MG63 (cell line): Measurements from ENCODE around the gene PRR18. TPM values are rescaled to one million over a fixed set of nuclear protein-coding genes. Genes with fewer than 3 reads are reported as not detected.

Source experiments
- DNase-seq: peaks from one replicate; pipeline ENCODE4 v3.0.0-alpha.2; 2020
- H3K27me3 ChIP-seq: fragments of 250-450 bp; sonication (Bioruptor Pico); 2 replicates; pipeline ENCODE4 v1.5.1; 2020; ENCODE audit warnings: mild to moderate bottlenecking, moderate library complexity
- H3K36me3 ChIP-seq: fragments of 250-450 bp; sonication (Bioruptor Pico); 2 replicates; pipeline ENCODE4 v1.5.1; 2020; ENCODE audit warnings: mild to moderate bottlenecking, moderate library complexity
- H3K4me3 ChIP-seq: fragments of 250-450 bp; sonication (Bioruptor Pico); 2 replicates; pipeline ENCODE4 v1.5.1; 2020; ENCODE audit warnings: mild to moderate bottlenecking, moderate library complexity
- H3K9me3 ChIP-seq: fragments of 250-450 bp; sonication (Bioruptor Pico); 2 replicates; pipeline ENCODE4 v1.5.1; 2020; ENCODE audit warnings: mild to moderate bottlenecking, moderate library complexity
- total RNA-seq: library from RNA; depleted of rRNA; stranded (reverse); fragments of >200 nt; shearing (Covaris generic); gene quantifications from 2 replicates; pipeline ENCODE4 v1.2.3, GENCODE V29; 2014; ENCODE audit warnings: low replicate concordance; rRNA removed

PRR18 gene
- total RNA-seq, 1 experiment from 2014 or later, result 1.3 TPM

GRCh38 chr6:166270706-166271375, 37.4 kb downstream of the PRR18 start:
- Histone ChIP-seq H3K9me3 (no peaks in the 10 kb centered on the region), H3K4me3 (no peak overlapping the region), H3K27me3 (no peaks in the 10 kb centered on the region), H3K36me3 (no peaks in the 10 kb centered on the region)
- DNase-seq, result no peak

GRCh38 chr6:166269301-166270039, 38.7 kb downstream of the PRR18 start:
- no peaks in the 10 kb centered on the region for H3K27me3 ChIP-seq

GRCh38 chr6:166268431-166268830, 39.8 kb downstream of the PRR18 start:
- H3K36me3 ChIP-seq, result no peaks in the 10 kb centered on the region
- no peaks in the 10 kb centered on the region for H3K9me3 ChIP-seq
- no peak for DNase-seq
- no peak overlapping the region for H3K4me3 ChIP-seq
- H3K27me3 ChIP-seq, result no peaks in the 10 kb centered on the region

More at GRCh38 chr6:166269301-166270039, 38.7 kb downstream of the PRR18 start:
- no peaks in the 10 kb centered on the region for H3K9me3 ChIP-seq
- no peak for DNase-seq
- H3K36me3 ChIP-seq, result no peaks in the 10 kb centered on the region
- H3K4me3 ChIP-seq, result no peak overlapping the region

DNA sequence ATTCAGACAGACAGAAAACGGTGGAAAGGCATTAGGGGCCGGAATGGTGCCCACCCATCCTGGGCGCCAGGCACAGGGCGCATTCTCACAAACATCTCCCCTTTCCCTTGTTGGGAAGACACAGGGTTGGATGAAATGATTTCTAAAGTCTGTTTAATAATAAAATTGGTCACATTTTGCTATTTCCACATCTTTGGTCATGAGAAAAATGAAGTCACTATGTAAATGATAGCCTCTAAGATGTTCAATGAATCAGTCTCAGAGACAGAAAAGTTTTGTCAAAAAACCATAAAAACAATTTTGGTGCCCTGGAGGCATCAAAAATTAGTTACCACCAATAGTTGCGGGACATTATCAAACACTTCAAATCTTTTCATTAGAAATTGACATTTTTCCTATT, 40.7 kb downstream of the PRR18 start:
- DNase-seq, result no peak
- H3K4me3 ChIP-seq, result no peak overlapping the region
- no peaks in the 10 kb centered on the region for H3K27me3 ChIP-seq
- no peaks in the 10 kb centered on the region for H3K9me3 ChIP-seq
- H3K36me3 ChIP-seq, result no peaks in the 10 kb centered on the region

DNA sequence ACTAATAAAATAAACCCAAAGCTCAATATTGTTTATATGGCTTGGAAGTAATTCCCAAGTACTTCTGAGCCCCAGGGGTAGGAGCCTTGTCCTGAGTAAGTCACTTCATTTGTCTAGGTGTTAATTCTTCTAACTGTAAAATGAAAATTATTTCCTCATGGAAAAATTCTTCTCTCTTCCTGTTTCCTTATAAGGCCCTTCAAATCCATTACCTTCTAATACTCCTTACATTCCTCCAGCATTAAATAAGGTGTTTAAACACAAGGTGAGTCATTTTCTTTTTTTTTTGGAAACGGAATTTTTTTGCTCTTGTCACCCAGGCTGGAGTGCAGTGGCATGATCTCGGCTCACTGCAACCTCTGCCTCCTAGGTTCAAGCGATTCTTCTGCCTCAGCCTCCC, 41.9 kb downstream of the PRR18 start:
- Histone ChIP-seq H3K27me3 (no peaks in the 10 kb centered on the region), H3K36me3 (no peaks in the 10 kb centered on the region), H3K4me3 (no peak overlapping the region), H3K9me3 (no peaks in the 10 kb centered on the region)
- DNase-seq, result no peak

DNA sequence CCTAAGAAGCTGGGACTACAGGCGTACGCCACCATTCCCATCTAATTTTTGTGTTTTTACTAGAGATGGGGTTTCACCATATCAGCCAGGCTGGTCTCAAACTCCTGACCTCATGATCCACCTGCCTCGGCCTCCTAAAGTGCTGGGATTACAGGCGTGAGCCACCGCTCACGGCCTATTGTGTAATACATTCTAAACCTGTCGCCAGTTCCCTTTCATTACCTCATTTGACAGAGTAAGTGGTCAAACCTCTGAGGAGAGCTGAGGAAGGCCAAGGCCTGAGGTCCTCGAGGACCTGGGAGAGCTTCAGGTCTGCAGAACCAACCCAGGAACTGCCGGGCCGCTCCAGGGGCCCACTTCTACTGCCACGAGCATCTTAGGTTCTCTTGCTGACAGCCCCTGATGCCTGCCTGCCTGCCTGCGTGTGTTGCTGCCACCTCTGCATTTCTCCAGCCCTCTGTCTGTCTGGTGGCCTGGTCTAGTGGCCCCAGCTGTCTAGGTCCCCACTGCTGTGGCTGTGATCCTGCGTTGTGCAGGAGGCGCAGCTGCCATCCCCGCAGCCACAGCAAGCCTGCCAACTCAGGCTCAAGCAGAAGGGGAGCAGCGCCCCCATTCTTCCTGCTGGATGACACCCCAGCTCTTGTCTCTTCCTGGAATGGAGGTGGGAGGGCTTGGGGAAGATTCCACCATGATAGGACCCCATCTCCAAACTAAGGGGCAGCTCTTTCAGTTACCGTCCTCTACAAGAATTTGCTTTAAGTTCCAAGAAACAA, 45.3 kb downstream of the PRR18 start:
- Histone ChIP-seq H3K36me3 (no peaks in the 10 kb centered on the region), H3K9me3 (no peaks in the 10 kb centered on the region), H3K27me3 (no peaks in the 10 kb centered on the region), H3K4me3 (no peak overlapping the region)
- DNase-seq, result no peak

DNA sequence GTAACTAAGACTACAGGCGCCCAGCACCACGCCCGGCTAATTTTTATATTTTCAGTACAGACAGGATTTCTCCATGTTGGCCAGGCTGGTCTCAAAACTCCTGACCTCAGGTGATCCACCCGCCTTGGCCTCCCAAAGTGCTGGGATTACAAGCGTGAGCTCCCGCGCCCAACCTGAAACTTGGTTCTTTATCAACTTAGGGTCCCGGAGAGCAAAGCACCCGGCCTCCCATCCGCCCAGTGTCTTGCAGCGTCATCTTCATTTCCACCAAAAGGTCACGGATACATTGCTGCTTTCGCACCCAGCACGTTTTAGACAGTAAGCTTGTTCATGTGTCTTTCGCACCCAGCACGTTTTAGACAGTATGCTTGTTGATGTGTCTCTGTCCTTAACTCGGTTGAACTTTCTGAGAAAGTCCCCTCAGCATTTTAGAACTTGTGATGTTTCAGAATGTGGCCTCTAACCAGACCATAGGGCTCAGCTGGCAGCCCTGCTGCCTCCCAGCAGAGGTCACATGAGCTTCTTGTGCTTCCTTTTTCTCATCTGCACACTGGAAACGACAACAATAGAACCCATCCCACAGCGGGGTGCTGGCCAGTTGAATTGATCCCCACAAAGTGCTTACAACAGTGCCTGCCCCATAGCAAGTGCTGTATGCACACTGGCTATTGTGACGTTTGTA, 48.8 kb downstream of the PRR18 start:
- Histone ChIP-seq H3K36me3 (no peaks in the 10 kb centered on the region), H3K9me3 (no peaks in the 10 kb centered on the region), H3K4me3 (no peak overlapping the region), H3K27me3 (no peaks in the 10 kb centered on the region)
- DNase-seq, result no peak

GRCh38 chr6:166258854-166259276, 49.3 kb downstream of the PRR18 start:
- DNase-seq, result no peak

GRCh38 chr6:166257911-166258318, 50.3 kb downstream of the PRR18 start:
- DNase-seq, result no peak
- Histone ChIP-seq H3K9me3 (no peaks in the 10 kb centered on the region), H3K36me3 (no peaks in the 10 kb centered on the region), H3K4me3 (no peak overlapping the region), H3K27me3 (peaks cover 9% of the 10 kb centered on the region; the same call in 1 of the 2 replicates)

More at GRCh38 chr6:166258854-166259276, 49.3 kb downstream of the PRR18 start:
- no peaks in the 10 kb centered on the region for H3K36me3 ChIP-seq
- H3K4me3 ChIP-seq, result no peak overlapping the region
- no peaks in the 10 kb centered on the region for H3K9me3 ChIP-seq
- peaks cover 4% of the 10 kb centered on the region; the same call in 1 of the 2 replicates for H3K27me3 ChIP-seq

Other genes starting within 250 kb of the PRR18 start
- not detected in 2 replicates for gene TBXT, start 140.5 kb downstream of the PRR18 start, total RNA-seq
- gene SFT2D1, start 34.2 kb upstream of the PRR18 start, total RNA-seq, result 22.6 and 28.8 TPM in 2 replicates
- 44.4 and 58.0 TPM in 2 replicates for gene MPC1, start 74.5 kb upstream of the PRR18 start, total RNA-seq